Activated naive CD4-positive, alpha-beta T cell treated with anti-CD3 and anti-CD28 coated beads, Interleukin-2, amount 50 U/mL, for 72 hours (primary cell): Measurements from ENCODE around the gene DNM3. TPM values are rescaled to one million over a fixed set of nuclear protein-coding genes. Genes with fewer than 3 reads are reported as not detected.

Source experiments
- ATAC-seq, 2 donors: fragments of 150-1000 bp; cut with Tn5 transposase; 2 replicates each; pipeline ENCODE4 v1.10.0; 2021; ENCODE audit warnings: mild to moderate bottlenecking in 2 of 2, moderate library complexity in 2 of 2
- DNase-seq, 2 donors: peaks; one replicate each; pipeline ENCODE4 v3.0.0; 2021 to 2022; ENCODE audit warnings: low spot score in 2 of 2
- H3K27ac Mint-ChIP-seq, 2 donors: one replicate each; pipeline ENCODE4 v1.8.0; 2022; ENCODE audit warnings: mild to moderate bottlenecking in 2 of 2, mixed read lengths in 2 of 2
- H3K36me3 Mint-ChIP-seq, 2 donors: one replicate each; pipeline ENCODE4 v1.8.0; 2022; ENCODE audit warnings: mixed read lengths in 2 of 2
- H3K9me3 Mint-ChIP-seq, 2 donors: one replicate each; pipeline ENCODE4 v1.8.0; 2022; ENCODE audit warnings: mixed read lengths in 2 of 2
- total RNA-seq, 2 donors: library from RNA; stranded (reverse); gene quantifications; one replicate each; pipeline ENCODE4 v1.2.3, GENCODE V29; 2022

The DNM3 gene
- total RNA-seq, 2 donors from 2014 or later, result 2.6 to 4.5 TPM

DNA sequence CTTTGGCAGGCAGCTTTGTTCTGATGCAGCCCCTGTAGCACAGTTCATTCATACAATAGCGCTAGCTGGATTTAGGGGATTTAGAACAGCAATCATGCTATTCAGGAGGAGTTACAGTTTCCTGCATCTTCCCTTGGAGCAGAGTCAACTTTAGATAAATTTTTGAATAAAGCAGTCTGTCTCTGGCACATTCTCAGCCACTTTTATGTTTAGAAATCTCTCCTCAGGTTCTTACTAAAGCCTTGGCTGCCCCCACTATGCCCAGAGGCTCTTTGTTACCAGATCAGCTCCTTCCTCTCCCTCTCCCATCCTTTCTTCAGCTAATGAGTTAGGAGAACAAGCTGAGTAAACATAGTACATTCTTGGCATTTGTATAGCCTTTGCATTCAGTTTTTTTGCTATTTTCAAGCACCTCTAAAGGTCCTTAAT is 619.6 kb downstream of the DNM3 start:
- no peaks in the 10 kb centered on the region for H3K36me3 Mint-ChIP-seq
- no peaks in the 10 kb centered on the region for H3K9me3 Mint-ChIP-seq
- no peak for ATAC-seq
- no peak overlapping the region for H3K27ac Mint-ChIP-seq
- no peak for DNase-seq

Other genes starting within 250 kb of the DNM3 start
- gene MYOCOS, start 219.3 kb upstream of the DNM3 start, total RNA-seq, result under 1 TPM in 1 of 2 donors, not detected in 1; 0.23 TPM
- not detected for gene MYOC, start 188.8 kb upstream of the DNM3 start, total RNA-seq
- gene VAMP4, start 99.4 kb upstream of the DNM3 start, total RNA-seq, result 10 to 100 TPM in 1 of 2 donors, 1 to 10 TPM in 1; 6.8 to 11.9 TPM
- 10 to 100 TPM; 53.0 to 57.4 TPM for gene METTL13, start 59.8 kb upstream of the DNM3 start, total RNA-seq